Gastrocnemius medialis (tissue), 4 donors: ENCODE measurements around the gene SLC25A29.

Experiments
- CTCF ChIP-seq, 5 experiments: fragments of 450-650 bp in 3 of 5; fragments of 200-600 bp in 2 of 5; sonication (generic) in 2 of 5; IDR thresholded peaks in 4 of 5; conservative IDR thresholded peaks in 1 of 5; 1 replicate in 4 of 5; 2 replicates in 1 of 5; pipeline ENCODE4 v1.5.1; 2016 to 2019; ENCODE audit warnings: antibody characterized with exemption in 5 of 5, mild to moderate bottlenecking in 3 of 5, moderate library complexity in 3 of 5
- POLR2A ChIP-seq, 2 donors: fragments of 450-650 bp; IDR thresholded peaks; one replicate each; pipeline ENCODE4 v1.6.1; 2017; ENCODE audit warnings: antibody characterized with exemption in 2 of 2, mild to moderate bottlenecking in 2 of 2, moderate library complexity in 2 of 2

GRCh38 chr14:100250732-100251465, 55.3 kb downstream of the SLC25A29 start:
- TF ChIP-seq POLR2A (IDR thresholded peaks at IDR 0.05) = no peak
- no peak for TF ChIP-seq CTCF (IDR thresholded peaks at IDR 0.05 in 4 of 5, conservative IDR thresholded peaks at IDR 0.05 in 1 of 5)
